ENCODE data around the gene PPP1R27. TPM values are rescaled to one million over a fixed set of nuclear protein-coding genes. Genes with fewer than 3 reads are reported as not detected.
A peak's percentile ranks its signal among the peaks of the same experiment; 100 is the strongest.

The PPP1R27 gene
- total and polyA plus RNA-seq, 9 of the 15 experiments (the other 6 are each of a cell fraction or from before 2014, with no cell fraction given) = 0.29 to 6.9 (median 1.5) TPM; not detected in 2

- no peaks in the 10 kb centered on the region for H3K9me1 ChIP-seq (ENCODE audit: control insufficient read depth, insufficient read depth, low read length)
- no peaks in the 10 kb centered on the region for H3K9me3 ChIP-seq (replicated peaks; ENCODE audit: control insufficient read depth, insufficient read depth, low read depth, low read length)
- no peak for ATAC-seq
- intact Hi-C loops (cut with micrococcal nuclease) = no loop called here
- in situ Hi-C loops (cut with MboI) = no loop called here
- 54% methylated on average over 25 of the region's 31 CpGs for WGBS (ENCODE audit: insufficient coverage, low coverage, missing lambda C conversion rate)
- H3K27ac ChIP-seq (ENCODE audit: extremely low read depth, low read depth, low read length) = peak overlapping the region; percentile 98
- H3K27me3 ChIP-seq (ENCODE audit: control insufficient read depth in 2 of 2, insufficient read depth in 2 of 2, low read length in 2 of 2) = no peaks in the 10 kb centered on the region
- H3K4me3 ChIP-seq = peak overlapping the region; percentile 64
- peaks cover 30 to 56% of the 10 kb centered on the region in 2 experiments for H3K4me1 ChIP-seq (replicated peaks in 1 of 2; ENCODE audit: control insufficient read depth in 2 of 2, insufficient read depth in 2 of 2, low read length in 2 of 2)
- H3K4me2 ChIP-seq (ENCODE audit: insufficient read depth, low read length) = peak overlapping the region; percentile 85
- peak overlapping the region; percentile 68 for H2AFZ ChIP-seq (ENCODE audit: low read depth, low read length)
- no peaks in the 10 kb centered on the region for H3K36me3 ChIP-seq (ENCODE audit: control insufficient read depth, insufficient read depth, low read length)
- peak; percentile 79 for FAIRE-seq
- no TSS peak for BruUV-seq (replicated peaks)
- ChIA-PET POLR2A (interaction anchor here (0.6 to 3.6 kb wide), 10 partner anchors 8 to 815 kb away, joined by 3 to 25 read pairs (median 4); partner anchors contain the start of gene NPB), CTCF (ENCODE audit: low intra/inter-chr PET ratio) (no interaction called here)
- H3K9ac ChIP-seq (ENCODE audit: insufficient read depth in 1 of 2, low read depth in 2 of 2, low read length in 2 of 2) = peak overlapping the region; percentile 85 to 96
- H3K79me2 ChIP-seq (ENCODE audit: control insufficient read depth, insufficient read depth, low read length) = peaks cover 28% of the 10 kb centered on the region; the same call in 2 of the 3 replicates
- DNase-seq (ENCODE audit: extremely low read depth in 1 of 4, low spot score in 3 of 4) = no peak
- no peaks in the 10 kb centered on the region for H4K20me1 ChIP-seq (replicated peaks; ENCODE audit: control insufficient read depth, insufficient read depth, low read length)
- TF ChIP-seq TRIM28 (IDR thresholded peaks at IDR 0.05) (no peak), ZBTB7A (IDR thresholded peaks at IDR 0.05; ENCODE audit: borderline replicate concordance, control insufficient read depth, low read depth, low read length) (peak; percentile 7; the same call in 1 of the 2 replicates), EGR1 (conservative IDR thresholded peaks at IDR 0.05) (peak; percentile 55), NFRKB (IDR thresholded peaks at IDR 0.05; ENCODE audit: low read depth) (0 out of 2 replicates have a peak, but pooled peaks have one; percentile 23), NR2C2 (CRISPR knock-in tag; IDR thresholded peaks at IDR 0.05) (0 out of 2 replicates have a peak, but pooled peaks have one; percentile 12), NR2C2 (tag; IDR thresholded peaks at IDR 0.05) (no peak; the same call in none of the 2 replicates), TARDBP (IDR thresholded peaks at IDR 0.05) (no peak), NRF1 (conservative IDR thresholded peaks at IDR 0.05 in 1 of 2, IDR thresholded peaks at IDR 0.05 in 1 of 2) (peak in 1 of 2 experiments; percentile 38; a peak in 2 of 4 replicates), TRIM25 (IDR thresholded peaks at IDR 0.05; ENCODE audit: borderline replicate concordance) (peak; percentile 25; the same call in 1 of the 2 replicates), PCBP1 (IDR thresholded peaks at IDR 0.05; ENCODE audit: low read depth, low read length, poor library complexity, severe bottlenecking) (peak; percentile 49), PML (IDR thresholded peaks at IDR 0.05; ENCODE audit: low read length) (no peak), PBX2 (CRISPR knock-in tag; IDR thresholded peaks at IDR 0.05; ENCODE audit: low read depth) (no peak), PBX2 (tag; conservative IDR thresholded peaks at IDR 0.05; ENCODE audit: low read depth) (no peak), ZFP1 (CRISPR knock-in tag; IDR thresholded peaks at IDR 0.05) (no peak), JUN (IDR thresholded peaks at IDR 0.05; ENCODE audit: borderline replicate concordance, low read depth, low read length) (no peak), JUN (CRISPR knock-in tag; IDR thresholded peaks at IDR 0.05; ENCODE audit: borderline replicate concordance) (0 out of 2 replicates have a peak, but pooled peaks have one; percentile 5), SNRNP70 (optimal IDR thresholded peaks at IDR 0.05; ENCODE audit: low read depth, low read length) (no peak), RBM14 (IDR thresholded peaks at IDR 0.05; ENCODE audit: borderline replicate concordance, insufficient read depth, low read depth, low read length) (no peak)
These were observed 674 bp downstream of the PPP1R27 start for GRCh38 chr17:81833921-81834830.
